Stimulated activated CD4-positive, alpha-beta T cell treated with anti-CD3 and anti-CD28 coated beads, Interleukin-2, amount 100 ng/mL, for 4 hours (primary cell): Measurements from ENCODE around the gene EMC1.
"Not testable (repeated sequence)": the region's sequence is repeated elsewhere in the genome, so short reads cannot be mapped to it uniquely, and the experiment has no call there.

Experiments
- DNase-seq: peaks from one replicate; pipeline ENCODE4 v3.0.0-alpha.2; 2020; ENCODE audit warnings: low read depth

Gene EMC1

DNA sequence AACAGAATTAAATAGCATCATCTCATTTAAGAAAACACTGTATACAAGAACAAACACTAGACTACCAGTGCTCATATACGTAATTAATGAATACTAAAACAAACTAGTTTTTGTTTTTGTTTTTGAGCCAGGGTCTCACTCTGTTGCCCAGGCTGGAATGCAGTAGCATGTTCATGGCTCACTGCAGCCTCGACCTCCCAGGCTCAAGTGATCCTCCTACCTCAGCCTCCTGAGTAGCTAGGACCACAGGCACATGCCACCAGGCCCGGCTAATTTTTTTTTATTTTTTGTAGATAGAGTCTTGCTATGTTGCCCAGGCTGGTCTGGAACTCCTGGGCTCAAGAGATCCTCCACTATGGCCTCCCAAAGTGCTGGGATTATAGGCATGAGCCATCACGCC is 34.7 kb downstream of the EMC1 start:
- not testable (repeated sequence) for DNase-seq

DNA sequence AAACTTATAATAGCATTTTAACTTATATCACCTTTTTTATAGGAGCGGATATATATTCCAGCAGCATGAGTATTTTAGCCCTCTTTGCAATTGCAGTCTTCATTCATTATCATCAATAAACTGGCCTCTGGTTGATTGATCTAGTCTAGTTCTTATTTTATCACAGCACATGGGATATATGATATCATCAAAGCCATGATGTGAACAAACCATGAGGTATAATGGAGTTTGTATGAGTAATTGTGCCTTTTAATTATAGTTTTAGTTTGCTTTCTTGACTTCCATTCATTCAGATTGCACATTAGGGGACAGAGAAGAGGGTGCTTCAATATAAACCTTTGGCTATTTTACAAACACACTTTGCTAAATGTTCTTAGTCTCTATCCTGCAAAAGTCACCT is 37.7 kb downstream of the EMC1 start:
- no peak for DNase-seq

DNA sequence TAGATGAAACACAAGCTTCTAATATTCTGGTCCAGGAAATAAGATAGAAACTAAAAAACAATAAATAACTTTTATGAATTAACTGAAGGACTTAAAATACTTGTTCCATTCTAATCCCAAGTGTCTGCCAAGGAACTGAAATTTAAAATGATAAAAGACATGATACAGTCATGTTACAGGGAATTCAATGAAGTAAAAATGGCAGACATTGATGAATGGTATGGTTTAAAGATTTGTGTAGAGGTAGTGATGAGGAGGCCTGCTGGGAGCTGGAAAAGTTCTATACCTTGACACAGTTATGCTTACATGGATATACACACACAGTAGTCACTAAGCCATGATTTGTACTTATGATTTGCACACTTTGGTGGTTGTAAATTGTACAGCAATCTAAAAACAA is 39.2 kb downstream of the EMC1 start:
- DNase-seq: no peak

DNA sequence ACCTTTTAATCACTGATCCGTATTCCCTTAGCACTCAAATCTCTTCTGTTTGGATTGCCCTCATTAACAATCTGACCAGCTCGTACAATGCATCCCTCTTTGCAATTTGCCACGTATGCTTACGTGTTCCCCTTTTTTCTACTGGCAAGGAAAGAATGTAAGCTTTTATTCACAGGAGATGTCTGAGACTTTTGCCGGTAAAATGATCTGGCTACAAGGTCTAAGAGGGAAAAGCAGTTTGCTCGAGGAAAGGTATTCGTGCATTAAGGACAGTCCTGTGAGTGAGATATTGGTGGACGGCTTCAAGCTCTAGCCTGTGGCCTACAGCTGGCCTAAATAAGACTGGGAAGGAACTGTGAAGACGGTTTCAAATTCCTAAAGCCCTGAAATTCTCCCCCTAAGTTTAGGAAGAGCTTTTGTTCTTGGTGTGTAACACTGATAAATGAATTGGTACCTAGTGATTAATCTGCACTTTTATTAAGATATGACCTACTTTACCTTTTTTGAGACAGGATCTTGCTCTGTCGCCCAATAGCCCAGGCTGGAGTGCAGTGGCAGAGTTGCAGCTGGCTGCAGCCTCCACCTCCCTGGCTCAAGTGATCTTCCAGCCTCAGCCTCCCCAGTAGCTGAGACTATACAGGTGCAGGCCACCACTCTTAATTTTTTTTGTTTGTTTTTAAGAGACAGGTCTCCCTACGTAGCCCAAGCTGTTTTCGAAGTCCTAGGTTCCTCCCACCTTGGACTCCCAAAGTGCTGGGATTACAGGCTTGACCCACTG is 40.4 kb downstream of the EMC1 start:
- no peak for DNase-seq

DNA sequence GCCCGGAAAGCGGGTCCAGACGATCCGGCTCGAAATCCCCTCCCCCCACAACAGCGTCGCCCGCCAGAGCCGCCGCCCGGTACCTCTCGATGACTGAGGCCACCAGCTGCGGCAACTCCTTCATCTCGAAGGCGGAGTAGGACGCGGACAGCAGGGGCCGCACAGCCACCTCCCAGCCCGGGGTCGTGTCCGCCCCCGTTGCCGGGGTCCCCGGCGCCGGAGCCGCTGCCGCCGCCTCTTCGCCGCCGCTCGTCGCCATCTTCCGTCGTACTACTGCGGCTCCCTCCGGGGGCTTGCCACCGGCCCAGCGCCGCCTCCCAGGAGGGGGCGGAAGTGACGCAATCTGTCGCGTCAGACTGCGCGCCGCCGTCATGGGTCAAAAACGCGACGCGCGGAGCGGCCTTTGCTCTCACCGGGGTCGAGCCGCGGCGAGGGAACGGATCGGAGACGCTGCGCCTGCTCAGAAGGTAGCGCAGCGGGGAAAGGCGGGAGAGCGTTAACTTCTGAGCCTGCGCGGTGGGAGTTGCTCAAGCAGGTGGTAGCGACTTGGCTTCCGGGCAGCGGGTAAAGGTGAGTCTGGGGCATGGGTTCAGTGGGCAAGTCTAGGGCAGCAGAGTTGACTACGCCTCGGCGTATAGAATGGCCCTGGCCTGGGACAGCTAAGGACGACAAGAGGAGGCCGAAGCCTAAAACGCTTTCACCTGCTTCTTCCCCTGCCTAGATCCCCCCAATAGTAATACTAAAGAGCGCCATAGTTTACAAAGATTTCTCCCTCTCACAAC is 41.1 kb downstream of the EMC1 start, which contains the start of gene UBR4:
UBR4 (minus strand) TSS at position 277 of the 782 bp plus-strand sequence; CDS start at position 259, 18 bp downstream.
- peak; percentile 95 for DNase-seq

DNA sequence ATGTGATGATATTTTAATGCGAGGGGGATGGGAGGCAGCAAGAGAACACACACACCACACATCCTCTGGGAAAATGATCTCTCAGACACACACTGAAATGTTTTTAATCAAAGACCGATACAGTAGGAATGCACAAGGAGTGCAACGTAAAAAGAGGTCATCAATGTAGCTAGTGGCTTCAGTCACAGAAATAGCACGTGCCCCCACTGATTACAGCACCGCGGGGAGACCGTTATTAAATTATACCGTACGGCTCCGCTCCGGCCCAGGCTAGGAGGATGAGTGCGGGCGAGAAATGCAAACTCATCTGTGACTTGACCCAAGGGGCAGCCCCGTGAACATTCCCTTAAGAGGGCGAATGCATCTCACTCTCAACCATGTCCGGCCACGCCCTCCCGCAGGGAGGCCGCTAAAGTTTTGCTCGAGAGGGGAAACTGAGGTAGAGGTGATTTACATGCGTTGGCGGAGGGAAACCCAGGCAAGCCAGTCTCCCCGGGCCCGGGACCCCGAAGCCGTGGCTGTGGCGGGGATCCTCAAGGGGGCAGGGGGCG is 41.8 kb downstream of the EMC1 start:
- peak; percentile 18 for DNase-seq

DNA sequence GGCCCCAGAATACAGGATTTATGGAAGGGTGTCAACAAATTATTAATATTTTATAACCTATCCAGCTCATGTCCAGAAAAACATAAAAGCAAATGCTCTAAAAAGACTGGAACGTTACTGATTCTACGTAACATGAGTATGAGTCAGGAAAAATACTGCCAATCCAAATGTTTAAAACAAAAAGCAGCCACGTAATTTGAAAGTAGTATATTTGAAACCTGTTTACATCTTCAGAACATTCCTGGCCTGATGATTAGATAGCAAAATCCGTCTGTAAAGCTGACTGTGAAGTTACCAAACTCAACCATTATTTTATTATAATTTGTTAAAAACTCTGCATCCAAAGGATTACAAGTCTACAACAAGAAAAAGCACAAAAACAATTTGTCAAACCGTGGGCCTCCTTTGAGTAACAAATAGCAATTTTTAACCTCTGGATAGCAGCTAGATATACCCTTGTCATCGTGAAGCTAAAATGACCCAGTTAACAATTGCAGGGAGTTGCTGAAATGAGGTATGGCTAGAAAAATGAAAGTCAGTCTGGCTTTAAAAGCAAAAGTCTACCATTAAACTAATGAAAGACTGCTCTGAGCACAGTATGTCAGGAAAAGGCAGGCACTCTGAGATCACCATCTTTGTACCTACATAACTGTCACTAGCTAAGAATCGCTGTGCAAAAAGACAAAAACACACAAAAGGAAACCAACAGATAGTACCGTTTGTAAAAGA is 42.5 kb downstream of the EMC1 start:
- DNase-seq: no peak

DNA sequence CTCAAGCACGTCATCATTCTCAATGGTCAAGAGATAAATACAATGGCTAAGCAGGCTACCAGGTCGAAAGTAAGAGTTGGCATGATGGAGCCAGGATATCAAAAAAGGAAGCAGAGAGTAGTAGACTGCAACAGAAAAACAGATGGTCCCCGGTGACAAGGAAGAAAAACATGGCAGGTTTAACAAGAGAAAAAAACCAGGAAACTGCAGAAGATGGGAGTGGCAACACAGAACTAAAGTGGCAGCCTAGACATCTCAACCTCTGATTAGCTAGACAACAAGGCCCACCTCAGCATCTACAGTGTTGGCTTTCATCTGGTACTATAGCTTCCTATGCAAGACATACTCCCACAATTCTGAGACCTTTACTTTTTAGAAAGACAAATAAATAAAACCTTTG is 44.4 kb downstream of the EMC1 start:
- DNase-seq: no peak

DNA sequence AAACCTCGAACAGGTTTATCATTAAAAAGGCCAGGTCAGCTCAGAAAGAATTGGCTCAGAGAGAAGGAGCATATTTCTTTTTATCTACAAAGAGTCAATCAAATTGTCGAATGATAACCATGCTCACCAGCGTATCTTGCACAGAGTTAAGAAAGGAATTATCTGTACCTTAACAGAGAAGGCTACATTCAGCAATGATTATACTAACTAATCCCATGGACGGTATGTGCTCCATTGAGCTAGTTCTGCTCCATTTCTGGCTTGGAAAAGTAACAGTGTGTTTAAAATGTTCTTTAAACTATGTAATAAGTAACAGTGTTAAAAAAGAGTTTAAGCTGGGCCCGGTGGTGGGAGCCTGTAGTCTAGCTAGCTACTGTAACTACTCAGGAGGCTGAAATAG is 45.5 kb downstream of the EMC1 start:
- DNase-seq: no peak

DNA sequence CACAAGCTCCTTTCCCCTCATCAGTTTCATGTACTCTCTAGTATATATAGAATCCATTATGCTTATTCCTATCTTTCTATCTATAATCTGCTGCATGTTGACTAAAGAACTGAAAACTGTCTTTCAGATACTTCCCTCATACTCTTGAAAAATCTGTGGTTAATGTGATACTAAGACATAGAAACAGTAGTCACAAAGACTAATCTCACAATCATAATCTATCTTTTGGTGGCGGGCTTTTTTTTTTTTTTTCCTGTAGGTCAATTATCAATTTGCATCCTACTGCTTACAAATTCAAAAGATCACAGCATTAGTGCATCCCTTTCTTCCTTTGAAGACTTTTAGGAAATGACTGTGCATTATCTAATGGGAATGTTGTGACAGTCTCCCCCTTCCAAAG is 45.9 kb downstream of the EMC1 start:
- DNase-seq: no peak

DNA sequence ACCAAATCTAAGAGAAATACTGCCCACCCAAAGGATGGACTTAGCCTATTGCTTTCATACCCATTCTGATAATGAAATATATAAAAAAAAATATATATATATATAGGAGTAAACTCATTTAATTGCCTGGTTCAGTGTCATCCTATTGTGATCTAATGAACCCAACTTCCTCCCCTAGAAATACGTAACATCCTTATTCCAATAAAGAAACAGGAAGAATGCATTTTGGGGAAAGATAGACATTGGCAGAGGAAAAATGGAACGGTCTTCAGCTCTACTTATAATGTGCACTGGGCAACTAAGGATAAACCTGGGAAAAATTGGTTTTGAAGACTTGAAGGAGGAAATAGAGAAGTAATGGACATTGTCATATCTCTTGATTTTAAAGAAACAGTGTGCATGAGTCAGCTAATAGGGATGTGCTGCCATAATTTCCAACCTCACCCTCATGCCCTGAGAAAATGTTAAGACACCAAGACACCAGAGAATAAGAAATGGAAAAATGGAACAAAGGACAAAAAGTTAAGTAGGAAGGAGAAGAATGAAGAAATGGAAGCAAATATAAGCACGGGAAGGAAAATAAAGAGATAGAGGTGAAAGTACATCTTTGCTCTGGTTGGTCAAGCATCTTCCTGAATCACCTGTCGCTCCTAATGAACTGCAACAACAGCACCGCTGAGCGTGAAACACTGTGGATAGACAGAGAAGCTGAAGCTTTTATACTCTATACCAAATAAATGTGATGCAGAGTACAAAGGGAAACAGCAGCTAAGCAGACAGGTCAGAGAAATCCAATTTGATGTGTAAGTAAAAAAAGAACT is 46.7 kb downstream of the EMC1 start:
- DNase-seq: no peak

DNA sequence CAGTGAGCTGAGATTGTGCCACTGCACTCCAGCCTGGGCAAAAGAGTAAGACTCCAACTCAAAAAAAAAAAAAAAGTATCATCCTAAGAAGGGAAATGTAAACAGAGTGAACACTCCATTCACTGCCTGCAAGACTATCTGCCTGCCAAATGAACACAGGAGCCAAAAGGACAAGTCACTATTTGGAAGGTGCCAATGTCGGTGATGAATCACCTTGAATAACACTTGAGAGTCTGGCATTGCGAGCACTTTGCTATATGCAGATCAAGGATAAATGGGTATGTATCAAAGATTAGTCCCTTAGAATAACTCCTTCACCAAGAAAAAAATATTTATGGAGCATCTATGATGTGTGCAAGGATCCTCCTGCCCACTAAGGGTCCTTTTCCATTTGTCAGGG is 47.9 kb downstream of the EMC1 start:
- DNase-seq: no peak

DNA sequence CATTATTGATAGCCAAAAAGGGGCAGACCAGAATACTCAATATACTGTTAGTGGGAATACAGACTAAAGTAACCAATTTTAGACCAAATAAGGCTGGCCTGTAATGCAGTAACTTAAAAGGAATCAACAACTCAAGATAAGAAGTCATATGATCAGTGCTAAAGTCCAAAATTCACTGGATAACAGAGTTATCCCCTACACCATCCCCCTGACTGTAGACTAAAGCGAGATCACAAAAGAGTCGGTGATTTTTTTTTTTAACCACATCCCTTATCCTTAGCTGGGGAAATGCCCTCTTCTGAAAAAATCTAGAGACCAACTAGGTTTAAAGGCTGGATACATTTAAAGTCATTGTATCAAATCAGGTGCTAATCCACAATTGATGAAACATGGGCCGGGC is 48.9 kb downstream of the EMC1 start:
- DNase-seq: no peak

DNA sequence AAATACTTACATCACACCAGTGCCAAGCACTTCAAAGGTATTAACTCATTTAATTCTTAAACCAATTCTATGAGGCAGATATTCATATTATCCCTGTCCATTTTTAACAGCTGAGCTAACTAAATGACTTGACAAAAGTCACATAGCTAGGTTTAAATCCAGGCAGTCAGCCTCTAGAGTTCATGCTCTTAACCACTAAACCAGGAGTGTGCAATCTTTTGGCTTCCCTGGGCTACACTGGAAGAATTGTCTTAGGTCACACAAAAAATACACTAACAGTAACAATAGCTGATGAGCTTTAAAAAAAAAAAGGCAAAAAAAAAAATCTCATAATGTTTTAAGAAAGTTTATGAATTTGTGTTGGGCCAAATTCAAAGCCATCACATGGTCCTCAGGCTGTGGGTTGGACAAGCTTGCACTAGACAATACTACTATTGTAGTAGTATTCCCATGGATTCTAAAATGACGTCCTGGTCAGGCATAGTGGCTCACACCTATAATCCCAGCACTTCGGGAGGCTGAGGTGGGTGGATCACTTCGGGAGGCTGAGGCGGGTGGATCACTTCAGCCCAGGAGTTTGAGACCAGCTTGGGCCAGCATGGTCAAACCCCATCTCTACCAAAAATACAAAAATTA is 51.2 kb downstream of the EMC1 start:
- no peak for DNase-seq

DNA sequence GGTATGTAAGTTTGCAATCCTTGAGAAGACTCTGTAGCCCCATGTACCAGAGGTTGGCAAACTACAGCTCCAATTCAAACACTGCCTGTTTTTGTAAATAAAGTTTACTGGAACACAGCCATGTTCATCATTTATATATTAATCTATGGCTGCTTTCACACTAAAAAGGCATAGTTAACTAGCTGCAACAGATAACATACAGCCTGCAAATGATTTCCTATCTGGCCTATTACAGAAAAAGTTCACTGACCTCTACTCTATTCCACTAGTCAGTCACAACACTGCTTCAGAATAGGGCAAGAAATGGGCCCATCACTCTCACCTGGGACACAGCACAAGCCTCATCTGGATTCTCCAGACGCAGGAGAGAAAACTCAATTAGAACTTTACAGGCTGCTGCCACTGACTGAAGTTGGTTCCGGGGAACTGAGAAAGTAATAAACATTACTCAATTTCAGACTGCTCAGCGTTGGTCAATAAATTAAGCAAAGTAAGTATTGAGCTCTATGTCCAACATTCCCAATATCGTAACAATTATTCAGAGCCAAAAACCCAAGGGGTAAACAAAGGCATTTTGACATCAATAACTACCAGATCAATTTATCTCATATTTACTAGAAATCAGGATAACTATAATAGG is 51.9 kb downstream of the EMC1 start:
- no peak for DNase-seq

DNA sequence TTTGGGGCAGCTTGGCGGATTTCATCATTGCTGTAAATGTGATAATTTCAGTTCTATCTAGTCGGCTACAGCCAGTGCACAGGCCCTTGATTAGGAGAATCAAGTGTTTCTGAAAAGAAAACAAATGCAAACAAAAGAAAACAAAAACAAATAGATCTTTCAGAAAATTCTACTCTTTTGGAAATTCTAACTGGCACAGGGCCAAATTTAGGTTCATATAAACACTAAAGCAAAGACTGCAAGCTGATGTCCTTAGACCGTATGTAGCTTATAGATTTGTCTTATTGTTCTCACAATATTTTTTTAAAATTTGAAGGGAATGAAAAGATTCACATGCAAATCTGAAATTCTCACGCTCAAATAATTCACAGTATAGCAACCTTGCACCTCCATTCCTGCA is 52.5 kb downstream of the EMC1 start:
- no peak for DNase-seq

DNA sequence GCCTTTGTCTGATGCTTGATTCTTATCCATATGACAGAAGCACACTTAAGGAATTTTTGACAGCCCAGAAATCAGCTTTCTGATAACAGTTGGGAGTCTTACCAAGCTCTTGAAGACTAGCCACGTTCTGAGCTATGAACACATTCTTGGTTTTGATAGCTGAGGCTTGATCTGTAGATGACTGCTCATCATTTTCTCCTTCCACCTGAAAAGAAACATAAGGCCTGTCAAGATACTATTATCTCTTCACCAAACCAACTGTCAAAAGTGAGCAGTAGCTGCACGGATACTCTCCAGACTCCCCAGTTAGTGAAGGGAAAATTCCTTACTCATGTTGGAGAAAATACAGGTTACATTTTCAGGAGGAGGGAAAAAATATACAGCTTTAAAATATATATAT is 53.5 kb downstream of the EMC1 start:
- DNase-seq: no peak

DNA sequence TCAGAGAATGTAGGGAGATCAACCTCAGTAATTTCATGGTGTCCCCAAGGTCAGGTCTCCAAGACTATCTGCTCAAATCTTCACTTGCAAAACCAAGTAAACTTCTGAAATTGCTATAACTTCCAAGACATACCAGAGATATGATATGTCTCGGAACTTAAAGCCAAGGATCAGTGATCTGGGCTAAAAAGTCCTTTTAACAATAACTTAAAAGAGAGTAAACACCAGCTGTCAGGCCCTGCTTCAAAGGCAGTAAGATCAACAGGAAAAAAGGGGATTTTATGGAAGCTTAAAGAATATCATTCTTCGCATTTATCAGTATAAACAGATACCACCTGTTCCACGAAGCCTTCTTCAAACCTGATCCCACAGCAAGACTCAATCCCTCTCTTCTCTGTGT is 55.0 kb downstream of the EMC1 start:
- no peak for DNase-seq

DNA sequence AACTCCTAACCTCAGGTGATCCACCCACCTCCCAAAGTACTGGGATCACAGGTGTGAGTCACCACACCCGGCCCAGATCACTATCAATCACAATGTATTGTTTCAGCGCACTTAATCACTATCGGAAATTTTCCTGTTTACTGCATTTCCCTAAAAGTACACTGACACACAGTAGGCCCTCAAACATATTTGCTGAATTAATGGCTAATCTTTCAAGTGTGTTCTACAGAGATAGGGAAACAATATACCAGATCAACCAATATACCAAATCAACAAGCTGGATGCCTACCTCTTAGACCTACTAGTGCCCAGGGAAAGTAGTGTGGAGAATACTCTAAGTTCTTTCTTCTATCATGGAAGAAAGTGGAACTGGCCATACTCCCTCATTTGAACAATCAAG is 58.3 kb downstream of the EMC1 start:
- DNase-seq: no peak

DNA sequence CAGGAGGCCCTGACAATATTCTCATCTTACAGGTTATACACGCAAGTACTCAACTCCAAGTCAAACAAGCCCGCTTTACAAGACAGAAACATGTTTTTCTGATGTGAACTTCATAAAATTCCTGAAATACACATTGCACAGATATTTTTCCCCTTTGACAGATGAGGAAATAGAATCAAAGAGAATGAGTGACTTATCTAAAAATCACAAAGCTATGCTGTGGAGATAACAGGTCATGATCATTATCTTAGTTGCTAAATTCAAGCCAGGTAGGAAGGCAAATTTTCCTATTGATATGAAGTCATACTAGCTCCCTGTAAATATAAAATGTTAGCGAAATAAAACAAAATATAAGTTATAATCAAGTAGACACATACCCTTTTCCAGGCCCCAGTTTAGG is 59.5 kb downstream of the EMC1 start:
- DNase-seq: no peak

DNA sequence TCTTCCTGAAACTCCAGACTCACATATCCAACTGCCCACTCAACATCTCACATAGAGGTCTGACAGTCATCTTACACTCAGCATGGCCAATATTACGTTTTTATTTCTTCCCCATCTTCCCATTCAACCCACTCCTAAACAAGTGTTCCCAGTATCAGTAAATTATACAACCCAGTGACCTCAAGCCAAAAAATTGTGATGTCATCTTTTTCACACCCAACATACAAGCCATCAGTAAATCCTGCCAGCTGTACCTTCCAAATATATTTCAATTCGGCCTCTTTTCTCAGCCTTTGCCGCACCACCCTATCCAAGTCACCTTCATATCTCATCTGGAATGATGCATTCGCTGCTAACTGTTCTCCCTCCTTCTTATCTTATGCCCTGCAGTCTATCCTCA is 60.9 kb downstream of the EMC1 start:
- DNase-seq: no peak
